NB4 (cell line): ENCODE results near the gene MUL1.

Experiments used
- CTCF ChIP-seq: IDR thresholded peaks from one replicate; pipeline ENCODE4 v1.5.1; 2012; ENCODE audit warnings: low read depth, low read length
- POLR2A ChIP-seq: IDR thresholded peaks from 2 replicates; pipeline ENCODE4 v1.6.1; 2011; ENCODE audit warnings: mild to moderate bottlenecking; ENCODE audit not compliant: insufficient read length; ENCODE audit errors: extremely low read depth

DNA sequence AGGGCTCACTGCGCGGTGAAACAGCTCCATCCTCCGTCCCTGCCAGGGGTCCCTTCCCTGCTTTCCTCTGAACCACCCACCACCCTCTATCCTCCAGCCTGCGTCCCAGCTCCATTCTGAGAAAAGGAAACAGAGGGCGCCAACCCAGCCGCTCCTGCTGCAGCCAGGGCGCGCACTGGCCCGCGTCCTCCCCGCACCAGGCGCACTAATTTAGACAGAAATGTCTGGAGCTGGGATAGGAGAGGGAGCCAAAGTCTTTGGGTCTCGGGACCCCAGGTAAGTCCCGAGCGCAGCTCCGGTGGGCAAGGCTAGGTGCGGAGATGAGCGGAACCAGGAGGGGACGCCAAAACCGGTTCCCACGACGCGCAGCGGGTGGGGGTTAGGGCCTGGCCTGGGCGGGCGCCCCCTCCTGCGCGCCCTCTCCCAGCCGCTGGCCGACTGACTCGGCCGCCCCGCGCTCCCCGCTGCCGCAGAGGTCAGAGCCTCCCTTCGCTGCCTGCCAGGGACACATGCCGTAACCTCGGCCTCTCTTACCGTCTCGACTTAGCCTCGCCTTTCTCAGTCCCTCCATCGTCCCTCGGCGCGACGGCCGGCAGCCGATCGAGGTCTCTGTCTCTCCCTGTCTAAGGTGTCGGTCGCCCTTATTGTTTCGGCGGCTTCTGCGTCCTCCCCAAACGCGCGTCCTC, 24.0 kb downstream of the MUL1 start:
- no peak for TF ChIP-seq CTCF
- TF ChIP-seq POLR2A = no peak
